Germinal center (tissue), 1 donor: ENCODE results near the gene SF3B1.
"Not testable (repeated sequence)": the region's sequence is repeated elsewhere in the genome, so short reads cannot be mapped to it uniquely, and the experiment has no call there.

Experiments
- DNase-seq: peaks from one replicate; pipeline ENCODE4 v3.0.0; 2012; ENCODE audit warnings: mixed read lengths, low spot score

SF3B1 gene

GRCh38 chr2:197435598-197436420 is 981 bp upstream of the SF3B1 start:
- no peak for DNase-seq

- DNase-seq: no peak
Measured at GRCh38 chr2:197433780-197434438, 919 bp downstream of the SF3B1 start.

GRCh38 chr2:197432527-197432926 is 2.3 kb downstream of the SF3B1 start:
- DNase-seq: not testable (repeated sequence)

GRCh38 chr2:197431858-197432257 is 3.0 kb downstream of the SF3B1 start:
- no peak for DNase-seq

- DNase-seq: no peak
Measured at GRCh38 chr2:197427986-197428385, 6.8 kb downstream of the SF3B1 start.

GRCh38 chr2:197426723-197427603 is 7.9 kb downstream of the SF3B1 start:
- DNase-seq: no peak

GRCh38 chr2:197425550-197425949 is 9.3 kb downstream of the SF3B1 start:
- DNase-seq: no peak

GRCh38 chr2:197423307-197423706 is 11.5 kb downstream of the SF3B1 start:
- DNase-seq: no peak

- no peak for DNase-seq
Measured at GRCh38 chr2:197419438-197419837, 15.4 kb downstream of the SF3B1 start.

- no peak for DNase-seq
Measured at GRCh38 chr2:197416268-197416667, 18.6 kb downstream of the SF3B1 start.

GRCh38 chr2:197414515-197414914 is 20.3 kb downstream of the SF3B1 start:
- DNase-seq: no peak

GRCh38 chr2:197414039-197414438 is 20.8 kb downstream of the SF3B1 start:
- DNase-seq: no peak

- DNase-seq: no peak
Measured at GRCh38 chr2:197405582-197405981, 29.2 kb downstream of the SF3B1 start.

GRCh38 chr2:197399887-197400540 is 34.8 kb downstream of the SF3B1 start:
- no peak for DNase-seq

- no peak for DNase-seq
Measured at GRCh38 chr2:197398913-197399312, 35.9 kb downstream of the SF3B1 start.

GRCh38 chr2:197391220-197391717 is 43.6 kb downstream of the SF3B1 start:
- no peak for DNase-seq

GRCh38 chr2:197388866-197389587 is 45.8 kb downstream of the SF3B1 start:
- DNase-seq: no peak

GRCh38 chr2:197387179-197387578 is 47.6 kb downstream of the SF3B1 start:
- DNase-seq: no peak

GRCh38 chr2:197386242-197386641 is 48.6 kb downstream of the SF3B1 start:
- DNase-seq: no peak

GRCh38 chr2:197383825-197384224 is 51.0 kb downstream of the SF3B1 start:
- no peak for DNase-seq

GRCh38 chr2:197381641-197382040 is 53.2 kb downstream of the SF3B1 start:
- no peak for DNase-seq
